Fibroblast of lung (primary cell): ENCODE data around the gene CBX6. TPM values are rescaled to one million over a fixed set of nuclear protein-coding genes. Genes with fewer than 3 reads are reported as not detected.

ENCODE experiments used
- DNase-seq, 2 donors: peaks; one replicate each; pipeline versions ENCODE4 v3.0.0 to v3.0.0-alpha.2; 2010; ENCODE audit warnings: low read depth in 2 of 2
- H2AFZ ChIP-seq: 2 replicates; pipeline ENCODE4 v1.5.1; 2012; ENCODE audit warnings: low read length, control low read depth, inconsistent platforms
- H3K27ac ChIP-seq: 2 replicates; pipeline ENCODE4 v1.5.1; 2011; ENCODE audit warnings: low read length, control low read depth; ENCODE audit not compliant: insufficient read depth
- H3K27me3 ChIP-seq: 2 replicates; pipeline ENCODE4 v1.5.1; 2011; ENCODE audit warnings: mild to moderate bottlenecking, low read length; ENCODE audit not compliant: control insufficient read depth, insufficient read depth
- H3K36me3 ChIP-seq: 2 replicates; pipeline ENCODE4 v1.5.1; 2011; ENCODE audit warnings: low read length; ENCODE audit not compliant: control insufficient read depth, insufficient read depth
- H3K4me1 ChIP-seq: 2 replicates; pipeline ENCODE4 v1.5.1; 2011; ENCODE audit warnings: low read length; ENCODE audit not compliant: control insufficient read depth, insufficient read depth; ENCODE audit errors: extremely low read depth
- H3K4me2 ChIP-seq: 2 replicates; pipeline ENCODE4 v1.5.1; 2011; ENCODE audit warnings: low read length, control low read depth; ENCODE audit not compliant: insufficient read depth; ENCODE audit errors: extremely low read depth
- H3K4me3 ChIP-seq, 4 experiments: fragments of 200-600 bp in 1 of 4; sonication (generic) in 1 of 4; replicated peaks in 1 of 4; 2 replicates each; pipeline ENCODE4 v1.5.1; 2011 to 2016; ENCODE audit warnings: low read length in 4 of 4, low read depth in 3 of 4, mild to moderate bottlenecking in 3 of 4, control low read depth in 2 of 4, inconsistent platforms in 1 of 4, mixed read lengths in 1 of 4; ENCODE audit not compliant: insufficient read depth in 1 of 4; ENCODE audit errors: control extremely low read depth in 1 of 4
- H3K79me2 ChIP-seq: 2 replicates; pipeline ENCODE4 v1.5.1; 2012; ENCODE audit warnings: mild to moderate bottlenecking, low read length, inconsistent platforms; ENCODE audit not compliant: control insufficient read depth, insufficient read depth
- H3K9ac ChIP-seq: 2 replicates; pipeline ENCODE4 v1.5.1; 2011; ENCODE audit warnings: mild to moderate bottlenecking, low read length, control low read depth; ENCODE audit not compliant: insufficient read depth
- H3K9me3 ChIP-seq: 2 replicates; pipeline ENCODE4 v1.5.1; 2012; ENCODE audit warnings: low read depth, low read length; ENCODE audit not compliant: control insufficient read depth, insufficient read depth
- H4K20me1 ChIP-seq: 2 replicates; pipeline ENCODE4 v1.5.1; 2011; ENCODE audit warnings: low read length; ENCODE audit not compliant: control insufficient read depth, insufficient read depth; ENCODE audit errors: extremely low read depth
- EZH2 ChIP-seq: IDR thresholded peaks from 2 replicates; pipeline ENCODE4 v1.5.1; 2012; ENCODE audit warnings: low read length, control low read depth, mild to moderate bottlenecking; ENCODE audit errors: missing control alignments
- polyA plus RNA-seq, 2 donors: library from polyadenylated mRNA; depleted of rRNA in 1 of 2; stranded (reverse) in 1 of 2; unstranded in 1 of 2; fragments of >200 nt; gene quantifications; 2 replicates each; pipeline ENCODE4 v1.2.1, GENCODE V29; 2011 to 2012; ENCODE audit warnings: missing spikeins in 1 of 2
- total RNA-seq: library from RNA; depleted of rRNA; stranded (reverse); fragments of >200 nt; gene quantifications from 2 replicates; pipeline ENCODE4 v1.2.1, GENCODE V29; 2014
- TF ChIP-seq, protein P1 (sequence below), 2 donors: IDR thresholded peaks in 1 of 2; conservative IDR thresholded peaks in 1 of 2; 1 replicate in 1 of 2; 2 replicates in 1 of 2; pipeline ENCODE4 v1.5.1; 2011 to 2012; ENCODE audit warnings: low read length in 2 of 2, control low read depth in 1 of 2, inconsistent platforms in 1 of 2, low read depth in 1 of 2, mild to moderate bottlenecking in 1 of 2

CBX6 gene
- total and polyA plus RNA-seq, 2 donors (not counting 1 experiment from before 2014, with no cell fraction given) = 20.3 to 53.8 TPM

DNA sequence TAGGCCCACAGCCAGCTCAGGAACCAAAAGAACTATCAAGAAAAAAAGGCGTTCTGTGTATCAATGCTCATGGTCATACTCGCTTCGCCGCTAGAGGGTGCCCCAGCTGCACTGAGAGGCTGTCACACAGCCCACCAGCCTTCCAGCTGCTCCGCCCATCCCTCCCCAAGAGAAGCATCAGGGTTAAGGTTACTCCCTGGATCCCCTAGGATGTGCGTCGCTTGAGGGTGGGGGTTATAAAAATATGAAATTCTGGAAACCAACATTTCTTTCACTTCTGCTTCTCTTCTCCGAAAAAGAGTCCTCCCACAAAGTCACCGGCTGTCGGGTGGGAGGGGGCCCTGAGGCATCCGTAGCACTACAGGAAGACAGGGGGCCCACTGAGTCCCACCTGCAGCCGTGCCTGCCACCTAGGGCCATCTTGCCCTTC, 1.7 kb downstream of the CBX6 start:
- Histone ChIP-seq H3K27me3 (peaks cover 11% of the 10 kb centered on the region), H2AFZ (no peak overlapping the region), H3K4me1 (peaks cover 2% of the 10 kb centered on the region), H3K27ac (no peak overlapping the region), H3K79me2 (peaks cover 16% of the 10 kb centered on the region), H3K9me3 (no peaks in the 10 kb centered on the region), H4K20me1 (peaks cover 2% of the 10 kb centered on the region), H3K36me3 (peaks cover 16% of the 10 kb centered on the region), H3K4me2 (peak overlapping the region; percentile 92), H3K4me3 (peak overlapping the region; percentile 60 to 84 (median 78)), H3K9ac (no peak overlapping the region)
- DNase-seq = peak; percentile 67 to 82
- TF ChIP-seq EZH2 = no peak
- TF ChIP-seq, protein P1, sequence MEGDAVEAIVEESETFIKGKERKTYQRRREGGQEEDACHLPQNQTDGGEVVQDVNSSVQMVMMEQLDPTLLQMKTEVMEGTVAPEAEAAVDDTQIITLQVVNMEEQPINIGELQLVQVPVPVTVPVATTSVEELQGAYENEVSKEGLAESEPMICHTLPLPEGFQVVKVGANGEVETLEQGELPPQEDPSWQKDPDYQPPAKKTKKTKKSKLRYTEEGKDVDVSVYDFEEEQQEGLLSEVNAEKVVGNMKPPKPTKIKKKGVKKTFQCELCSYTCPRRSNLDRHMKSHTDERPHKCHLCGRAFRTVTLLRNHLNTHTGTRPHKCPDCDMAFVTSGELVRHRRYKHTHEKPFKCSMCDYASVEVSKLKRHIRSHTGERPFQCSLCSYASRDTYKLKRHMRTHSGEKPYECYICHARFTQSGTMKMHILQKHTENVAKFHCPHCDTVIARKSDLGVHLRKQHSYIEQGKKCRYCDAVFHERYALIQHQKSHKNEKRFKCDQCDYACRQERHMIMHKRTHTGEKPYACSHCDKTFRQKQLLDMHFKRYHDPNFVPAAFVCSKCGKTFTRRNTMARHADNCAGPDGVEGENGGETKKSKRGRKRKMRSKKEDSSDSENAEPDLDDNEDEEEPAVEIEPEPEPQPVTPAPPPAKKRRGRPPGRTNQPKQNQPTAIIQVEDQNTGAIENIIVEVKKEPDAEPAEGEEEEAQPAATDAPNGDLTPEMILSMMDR (conservative IDR thresholded peaks at IDR 0.05 in 1 of 2, IDR thresholded peaks at IDR 0.05 in 1 of 2; ENCODE audit: low read depth in 1 of 2, low read length in 2 of 2) = peak; percentile 93 to 94

DNA sequence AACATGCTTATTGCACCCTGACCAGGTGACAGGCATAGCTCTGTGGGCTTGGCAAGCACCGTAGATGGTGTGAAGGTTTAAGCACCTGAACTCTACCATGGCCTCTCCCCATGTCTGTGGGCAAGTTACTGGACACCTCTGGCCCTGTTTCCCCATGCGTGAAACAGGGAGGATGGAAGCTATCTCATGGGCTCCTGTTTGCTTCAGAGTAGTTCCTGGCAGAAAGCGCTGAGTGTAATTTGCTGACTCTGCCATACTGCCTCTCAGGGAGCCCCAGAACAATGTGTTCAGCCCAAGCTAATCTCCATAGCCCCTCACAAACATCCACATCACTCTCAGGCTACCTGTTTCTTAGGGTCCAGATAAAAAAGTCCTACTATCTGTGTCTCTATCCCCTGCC, 2.4 kb downstream of the CBX6 start:
- TF ChIP-seq, protein P1 (conservative IDR thresholded peaks at IDR 0.05 in 1 of 2, IDR thresholded peaks at IDR 0.05 in 1 of 2; ENCODE audit: low read depth in 1 of 2, low read length in 2 of 2) = no peak
- no peak for TF ChIP-seq EZH2
- Histone ChIP-seq H2AFZ (no peak overlapping the region), H4K20me1 (peaks cover 2% of the 10 kb centered on the region)

DNA sequence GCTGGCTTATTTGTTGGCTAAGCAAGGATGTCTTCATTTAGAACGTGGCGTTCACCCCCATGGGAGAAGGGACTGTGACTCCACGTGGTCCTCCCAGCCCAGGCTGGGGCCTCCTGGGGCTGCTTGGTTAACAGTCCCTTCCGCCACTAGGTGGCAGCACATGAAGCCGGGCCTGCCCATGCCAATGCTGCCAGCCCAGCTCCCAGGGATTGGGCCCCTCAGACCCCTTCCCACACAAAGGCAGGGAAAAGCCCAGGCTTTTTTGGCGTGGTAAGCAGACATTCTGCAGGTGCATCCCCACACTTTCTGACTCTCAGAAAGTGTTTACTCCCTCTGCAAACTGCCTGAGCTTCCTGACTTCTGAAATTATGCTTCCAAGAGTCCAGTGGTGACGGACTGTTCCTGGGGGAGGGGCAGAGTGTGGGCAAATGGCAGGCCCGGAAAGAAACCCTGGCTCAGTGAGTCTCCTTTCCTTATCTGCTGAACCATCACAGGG, 3.1 kb downstream of the CBX6 start:
- Histone ChIP-seq H4K20me1 (peaks cover 2% of the 10 kb centered on the region), H3K4me2 (no peak overlapping the region), H3K9me3 (no peaks in the 10 kb centered on the region)

More for the DNA sequence above, 2.4 kb downstream of the CBX6 start:
- Histone ChIP-seq H3K27me3 (peaks cover 6% of the 10 kb centered on the region), H3K9ac (no peak overlapping the region), H3K36me3 (peaks cover 19% of the 10 kb centered on the region), H3K9me3 (no peaks in the 10 kb centered on the region), H3K4me1 (peaks cover 2% of the 10 kb centered on the region), H3K4me2 (no peak overlapping the region), H3K79me2 (peaks cover 16% of the 10 kb centered on the region), H3K4me3 (no peak overlapping the region), H3K27ac (no peak overlapping the region)
- no peak for DNase-seq

More for the DNA sequence above, 3.1 kb downstream of the CBX6 start:
- Histone ChIP-seq H3K27me3 (peaks cover 2% of the 10 kb centered on the region), H3K4me3 (no peak overlapping the region), H3K9ac (no peak overlapping the region), H3K4me1 (peaks cover 2% of the 10 kb centered on the region), H3K27ac (no peak overlapping the region), H3K36me3 (peaks cover 19% of the 10 kb centered on the region), H3K79me2 (peaks cover 16% of the 10 kb centered on the region), H2AFZ (no peak overlapping the region)
- peak; percentile 50 to 57 for DNase-seq
- no peak for TF ChIP-seq EZH2
- TF ChIP-seq, protein P1 (conservative IDR thresholded peaks at IDR 0.05 in 1 of 2, IDR thresholded peaks at IDR 0.05 in 1 of 2; ENCODE audit: low read depth in 1 of 2, low read length in 2 of 2) = peak; percentile 80 to 85
